HepG2 (cell line): Measurements from ENCODE around the gene TBL3. TPM values are rescaled to one million over a fixed set of nuclear protein-coding genes. Genes with fewer than 3 reads are reported as not detected.
A peak's percentile ranks its signal among the peaks of the same experiment; 100 is the strongest.

ENCODE experiments used
- CCAR2 ChIP-seq: fragments of 200-400 bp; formaldehyde crosslinking; optimal IDR thresholded peaks from 2 replicates; pipeline ENCODE3; 2018; ENCODE audit warnings: low read depth, mild to moderate bottlenecking, low read length, moderate library complexity
- HINFP ChIP-seq: sonication (generic); formaldehyde crosslinking; IDR thresholded peaks from 2 replicates; pipeline ENCODE4 v1.4.0; 2020; ENCODE audit warnings: low read depth, mild to moderate bottlenecking, missing genetic modification reagents
- KAT8 ChIP-seq: IDR thresholded peaks from 2 replicates; pipeline ENCODE4 v1.6.1; 2016; ENCODE audit warnings: missing genetic modification reagents, missing compliant biosample characterization
- MED1 ChIP-seq: sonication (generic); formaldehyde crosslinking; IDR thresholded peaks from 2 replicates; pipeline ENCODE4 v1.4.0; 2020; ENCODE audit warnings: missing genetic modification reagents
- MLLT10 ChIP-seq: sonication (generic); formaldehyde crosslinking; IDR thresholded peaks from 2 replicates; pipeline ENCODE4 v1.4.0; 2020; ENCODE audit warnings: missing genetic modification reagents
- NFE2L2 ChIP-seq: fragments of 150-350 bp; IDR thresholded peaks from 2 replicates; pipeline ENCODE4 v1.6.1; 2014; ENCODE audit warnings: low read length
- RBM39 ChIP-seq: fragments of 200-400 bp; formaldehyde crosslinking; IDR thresholded peaks from one replicate; pipeline ENCODE4 v1.6.1; 2018; ENCODE audit warnings: antibody characterized with exemption, mild to moderate bottlenecking, low read depth, low read length; ENCODE audit not compliant: poor library complexity, severe bottlenecking
- SOX6 ChIP-seq, 2 experiments: fragments of 450-650 bp in 1 of 2; sonication (generic) in 1 of 2; formaldehyde crosslinking in 1 of 2; IDR thresholded peaks; 2 replicates each; pipeline versions ENCODE4 v1.4.0 to v1.6.1; 2017 to 2020; ENCODE audit warnings: antibody characterized with exemption in 1 of 2, mild to moderate bottlenecking in 1 of 2, missing genetic modification reagents in 1 of 2
- YY1 ChIP-seq: IDR thresholded peaks from 2 replicates; pipeline ENCODE4 v1.6.1; 2011; ENCODE audit warnings: low read length, low read depth, moderate library complexity, mild to moderate bottlenecking; ENCODE audit not compliant: insufficient read depth, insufficient replicate concordance
- ZBTB37 ChIP-seq: sonication (generic); formaldehyde crosslinking; IDR thresholded peaks from 2 replicates; pipeline ENCODE4 v1.4.0; 2020; ENCODE audit warnings: mild to moderate bottlenecking, missing genetic modification reagents
- ZBTB8A ChIP-seq: sonication (generic); formaldehyde crosslinking; IDR thresholded peaks from 2 replicates; pipeline ENCODE4 v1.4.0; 2020; ENCODE audit warnings: mild to moderate bottlenecking, low read depth, missing genetic modification reagents, borderline replicate concordance
- ZFP36 ChIP-seq: fragments of 150-350 bp; IDR thresholded peaks from 2 replicates; pipeline ENCODE4 v1.6.1; 2018; ENCODE audit warnings: borderline replicate concordance, low read length, low read depth; ENCODE audit not compliant: partially characterized antibody
- ZIK1 ChIP-seq: sonication (generic); formaldehyde crosslinking; IDR thresholded peaks from 2 replicates; pipeline ENCODE4 v1.5.0; 2020; ENCODE audit warnings: mild to moderate bottlenecking, low read depth, missing genetic modification reagents, borderline replicate concordance
- ZKSCAN8 ChIP-seq: IDR thresholded peaks from 2 replicates; pipeline ENCODE4 v1.6.1; 2016; ENCODE audit warnings: borderline replicate concordance, missing genetic modification reagents, missing compliant biosample characterization
- ZNF138 ChIP-seq: sonication (generic); formaldehyde crosslinking; IDR thresholded peaks from 2 replicates; pipeline ENCODE4 v1.5.0; 2020; ENCODE audit warnings: mild to moderate bottlenecking, low read depth, missing genetic modification reagents
- ZNF17 ChIP-seq: sonication (generic); formaldehyde crosslinking; IDR thresholded peaks from 2 replicates; pipeline ENCODE4 v1.5.0; 2020; ENCODE audit warnings: mild to moderate bottlenecking, missing genetic modification reagents
- ZNF205 ChIP-seq: IDR thresholded peaks from 2 replicates; pipeline ENCODE4 v1.6.1; 2018; ENCODE audit warnings: missing biosample characterization, missing genetic modification reagents
- ZNF263 ChIP-seq: sonication (generic); formaldehyde crosslinking; IDR thresholded peaks from 2 replicates; pipeline ENCODE4 v1.4.0; 2020; ENCODE audit warnings: missing genetic modification reagents
- ZNF296 ChIP-seq: sonication (generic); formaldehyde crosslinking; conservative IDR thresholded peaks from 2 replicates; pipeline ENCODE4 v1.5.0; 2020; ENCODE audit warnings: mild to moderate bottlenecking, missing genetic modification reagents
- ZNF350 ChIP-seq: sonication (generic); formaldehyde crosslinking; IDR thresholded peaks from 2 replicates; pipeline ENCODE4 v1.4.0; 2020; ENCODE audit warnings: mild to moderate bottlenecking, low read depth, missing genetic modification reagents, borderline replicate concordance
- ZNF382 ChIP-seq: sonication (generic); formaldehyde crosslinking; IDR thresholded peaks from 2 replicates; pipeline ENCODE4 v1.5.0; 2020; ENCODE audit warnings: missing genetic modification reagents, mild to moderate bottlenecking, borderline replicate concordance
- ZNF660 ChIP-seq: sonication (generic); formaldehyde crosslinking; IDR thresholded peaks from 2 replicates; pipeline ENCODE4 v1.5.1; 2020; ENCODE audit warnings: mild to moderate bottlenecking, low read depth, missing genetic modification reagents, borderline replicate concordance
- ZNF770 ChIP-seq: sonication (generic); formaldehyde crosslinking; IDR thresholded peaks from 2 replicates; pipeline ENCODE4 v1.5.0; 2020; ENCODE audit warnings: mild to moderate bottlenecking, missing genetic modification reagents
- polyA plus RNA-seq, 8 experiments: library from polyadenylated mRNA; depleted of rRNA in 3 of 8; stranded (reverse) in 7 of 8; unstranded in 1 of 8; fragments of >200 nt; fragmentation: Illumina TruSeq in 4 of 8; extraction: Trizol in 4 of 8; gene quantifications; 2 replicates each; pipeline versions ENCODE4 v1.2.1 to v1.2.3, GENCODE V29; 2011 to 2016; ENCODE audit warnings: low read depth in 4 of 8, missing spikeins in 1 of 8, mixed read lengths in 1 of 8; ENCODE audit not compliant: insufficient read depth in 1 of 8
- total RNA-seq, 5 experiments: library from RNA; depleted of rRNA; stranded (reverse); fragments of >200 nt; fragmentation: Illumina TruSeq; extraction: Trizol; gene quantifications; 2 replicates each; pipeline ENCODE4 v1.2.3, GENCODE V29; 2016; ENCODE audit warnings: low read depth in 1 of 5

Gene TBL3
- total and polyA plus RNA-seq, 2 of the 13 experiments (the other 11 are each of a cell fraction or from before 2014, with no cell fraction given), result 16.8 to 38.0 TPM

GRCh38 chr16:1940273-1941161, 31.3 kb upstream of the TBL3 start (continued):
- TF ChIP-seq ZNF138 (CRISPR knock-in tag) (no peak), HINFP (CRISPR knock-in tag) (peak; percentile 71; the same call in 1 of the 2 replicates), ZNF382 (CRISPR knock-in tag) (no peak), ZIK1 (CRISPR knock-in tag) (no peak), ZNF17 (CRISPR knock-in tag) (no peak), ZNF296 (CRISPR knock-in tag) (0 out of 2 replicates have a peak, but pooled peaks have one; percentile 37), NFE2L2 (no peak), ZNF350 (CRISPR knock-in tag) (peak; percentile 68; the same call in 1 of the 2 replicates), MLLT10 (CRISPR knock-in tag) (no peak), YY1 (no peak), ZKSCAN8 (CRISPR knock-in tag) (0 out of 2 replicates have a peak, but pooled peaks have one; percentile 57), ZBTB37 (CRISPR knock-in tag) (peak; percentile 76), CCAR2 (no peak), ZNF770 (CRISPR knock-in tag) (peak; percentile 30; the same call in 1 of the 2 replicates), KAT8 (CRISPR knock-in tag) (peak; percentile 69), ZNF263 (CRISPR knock-in tag) (no peak; the same call in 1 of the 2 replicates), RBM39 (peak; percentile 88), ZNF660 (CRISPR knock-in tag) (no peak), MED1 (peak; percentile 88), SOX6 (IDR thresholded peaks at IDR 0.05) (no peak), SOX6 (CRISPR knock-in tag; IDR thresholded peaks at IDR 0.05) (peak; percentile 85), ZBTB8A (CRISPR knock-in tag) (no peak), ZFP36 (no peak), ZNF205 (CRISPR knock-in tag) (no peak)
